HepG2 (cell line): ENCODE data around the gene PAM16. TPM values are rescaled to one million over a fixed set of nuclear protein-coding genes. Genes with fewer than 3 reads are reported as not detected.

Experiments
- AKNA ChIP-seq: sonication (generic); formaldehyde crosslinking; IDR thresholded peaks from 2 replicates; pipeline ENCODE4 v1.4.0; 2020; ENCODE audit warnings: missing genetic modification reagents, borderline replicate concordance
- ARID2 ChIP-seq: sonication (generic); formaldehyde crosslinking; IDR thresholded peaks from 2 replicates; pipeline ENCODE4 v1.8.1; 2022; ENCODE audit warnings: mild to moderate bottlenecking, missing genetic modification reagents, borderline replicate concordance
- IKZF5 ChIP-seq: IDR thresholded peaks from 2 replicates; pipeline ENCODE4 v1.6.1; 2018; ENCODE audit warnings: missing genetic modification reagents, mild to moderate bottlenecking, missing compliant biosample characterization
- KMT2A ChIP-seq: sonication (generic); formaldehyde crosslinking; IDR thresholded peaks from 2 replicates; pipeline ENCODE4 v1.4.0; 2020; ENCODE audit warnings: missing genetic modification reagents
- MBD4 ChIP-seq: IDR thresholded peaks from 2 replicates; pipeline ENCODE4 v1.6.1; 2012; ENCODE audit warnings: low read length, inconsistent platforms, borderline replicate concordance
- MIER3 ChIP-seq: IDR thresholded peaks from 2 replicates; pipeline ENCODE4 v1.6.1; 2016; ENCODE audit warnings: missing compliant biosample characterization, borderline replicate concordance
- NCOA1 ChIP-seq: sonication (generic); formaldehyde crosslinking; IDR thresholded peaks from 2 replicates; pipeline ENCODE4 v1.9.0; 2021; ENCODE audit warnings: missing genetic modification reagents
- NRL ChIP-seq: sonication (generic); formaldehyde crosslinking; IDR thresholded peaks from 2 replicates; pipeline ENCODE4 v1.5.0; 2020; ENCODE audit warnings: missing genetic modification reagents, mild to moderate bottlenecking, moderate library complexity, borderline replicate concordance
- SALL1 ChIP-seq: sonication (generic); formaldehyde crosslinking; IDR thresholded peaks from 2 replicates; pipeline ENCODE4 v1.8.0; 2022; ENCODE audit warnings: mild to moderate bottlenecking, missing genetic modification reagents
- SP1 ChIP-seq, 2 experiments: fragments of 450-650 bp in 1 of 2; sonication (generic) in 1 of 2; formaldehyde crosslinking in 1 of 2; IDR thresholded peaks; 2 replicates each; pipeline versions ENCODE4 v1.4.0 to v1.6.1; 2016 to 2020; ENCODE audit warnings: missing genetic modification reagents in 1 of 2
- TAF15 ChIP-seq: fragments of 200-400 bp; formaldehyde crosslinking; IDR thresholded peaks from one replicate; pipeline ENCODE4 v1.6.1; 2018; ENCODE audit warnings: mild to moderate bottlenecking, low read depth, low read length; ENCODE audit not compliant: poor library complexity, severe bottlenecking
- TFDP1 ChIP-seq: IDR thresholded peaks from 2 replicates; pipeline ENCODE4 v1.6.1; 2016; ENCODE audit warnings: missing compliant biosample characterization, missing genetic modification reagents, borderline replicate concordance
- THAP9 ChIP-seq: sonication (generic); formaldehyde crosslinking; IDR thresholded peaks from 2 replicates; pipeline ENCODE4; 2020; ENCODE audit warnings: missing genetic modification reagents, mild to moderate bottlenecking, borderline replicate concordance
- YY1 ChIP-seq: IDR thresholded peaks from 2 replicates; pipeline ENCODE4 v1.6.1; 2011; ENCODE audit warnings: low read length, low read depth, moderate library complexity, mild to moderate bottlenecking; ENCODE audit not compliant: insufficient read depth, insufficient replicate concordance
- ZNF124 ChIP-seq: sonication (generic); formaldehyde crosslinking; IDR thresholded peaks from 2 replicates; pipeline ENCODE4 v1.4.0; 2020; ENCODE audit warnings: missing genetic modification reagents
- polyA plus RNA-seq, 8 experiments: library from polyadenylated mRNA; depleted of rRNA in 3 of 8; stranded (reverse) in 7 of 8; unstranded in 1 of 8; fragments of >200 nt; fragmentation: Illumina TruSeq in 4 of 8; extraction: Trizol in 4 of 8; gene quantifications; 2 replicates each; pipeline versions ENCODE4 v1.2.1 to v1.2.3, GENCODE V29; 2011 to 2016; ENCODE audit warnings: low read depth in 4 of 8, missing spikeins in 1 of 8, mixed read lengths in 1 of 8; ENCODE audit not compliant: insufficient read depth in 1 of 8
- total RNA-seq, 5 experiments: library from RNA; depleted of rRNA; stranded (reverse); fragments of >200 nt; fragmentation: Illumina TruSeq; extraction: Trizol; gene quantifications; 2 replicates each; pipeline ENCODE4 v1.2.3, GENCODE V29; 2016; ENCODE audit warnings: low read depth in 1 of 5

The PAM16 gene
- total and polyA plus RNA-seq, 2 of the 13 experiments (the other 11 are each of a cell fraction or from before 2014, with no cell fraction given) = 51.5 to 51.8 TPM

GRCh38 chr16:4307215-4308037 is 43.7 kb downstream of the PAM16 start (continued):
- TF ChIP-seq NRL (CRISPR knock-in tag) = no peak
- TF ChIP-seq THAP9 = no peak
- TF ChIP-seq MBD4 = no peak
- TF ChIP-seq TAF15 = no peak
- TF ChIP-seq AKNA (CRISPR knock-in tag) = no peak
- TF ChIP-seq SALL1 = no peak; the same call in 1 of the 2 replicates
- no peak for TF ChIP-seq SP1 (IDR thresholded peaks at IDR 0.05)
- peak; percentile 34 for TF ChIP-seq SP1 (CRISPR knock-in tag; IDR thresholded peaks at IDR 0.05)
- TF ChIP-seq IKZF5 (CRISPR knock-in tag) = peak; percentile 31; the same call in 1 of the 2 replicates
- TF ChIP-seq MIER3 (CRISPR knock-in tag) = no peak
- TF ChIP-seq NCOA1 (CRISPR knock-in tag) = no peak
- no peak for TF ChIP-seq ZNF124 (CRISPR knock-in tag)
- TF ChIP-seq TFDP1 (CRISPR knock-in tag) = no peak
- no peak for TF ChIP-seq KMT2A (CRISPR knock-in tag)
- peak; percentile 38 for TF ChIP-seq YY1
- TF ChIP-seq ARID2 (CRISPR knock-in tag) = no peak
